Dedifferentiated amniotic fluid mesenchymal stem cell (primary cell): ENCODE data around the gene SLC35F3.

Experiments
- DNase-seq: peaks from one replicate; pipeline ENCODE4 v3.0.0-alpha.2; 2016; ENCODE audit errors: extremely low spot score

SLC35F3 gene

DNA sequence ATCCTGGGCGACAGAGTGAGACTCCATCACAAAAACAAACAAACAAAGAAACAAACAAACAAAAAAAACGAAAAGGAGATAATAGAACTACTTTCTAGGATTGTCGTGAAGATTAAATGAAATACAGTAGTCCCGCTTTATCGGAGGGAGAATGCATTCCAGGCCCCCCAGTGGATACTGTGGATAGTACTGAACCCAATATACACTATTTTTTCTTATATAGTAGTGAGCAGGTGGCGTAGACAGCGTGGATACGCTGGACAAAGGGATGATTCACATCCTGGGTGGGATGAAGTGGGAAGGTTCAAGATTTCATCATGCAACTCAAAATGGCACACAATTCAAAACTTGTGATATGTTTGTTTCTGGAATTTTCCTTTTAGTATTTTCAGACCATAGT is 8.0 kb downstream of the SLC35F3 start:
- no peak for DNase-seq

DNA sequence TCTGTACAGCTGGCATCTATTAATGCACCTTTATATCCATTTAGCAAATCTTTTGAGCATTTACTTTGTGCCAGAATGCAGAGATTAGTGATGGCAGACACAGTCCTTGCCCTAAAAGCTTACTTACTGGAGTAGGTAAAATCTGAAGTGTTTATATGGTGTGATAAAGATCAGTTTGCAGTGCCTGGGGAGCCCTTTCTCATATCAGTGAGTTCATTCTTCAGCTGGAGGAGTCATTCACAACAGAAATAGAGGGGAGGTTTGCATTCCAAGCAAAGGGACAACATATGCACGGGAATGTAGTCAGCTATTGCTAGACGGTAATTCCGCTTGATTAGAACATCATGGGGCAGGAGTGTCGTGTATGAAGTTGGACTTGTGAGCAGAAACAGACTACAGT is 8.4 kb downstream of the SLC35F3 start:
- no peak for DNase-seq

DNA sequence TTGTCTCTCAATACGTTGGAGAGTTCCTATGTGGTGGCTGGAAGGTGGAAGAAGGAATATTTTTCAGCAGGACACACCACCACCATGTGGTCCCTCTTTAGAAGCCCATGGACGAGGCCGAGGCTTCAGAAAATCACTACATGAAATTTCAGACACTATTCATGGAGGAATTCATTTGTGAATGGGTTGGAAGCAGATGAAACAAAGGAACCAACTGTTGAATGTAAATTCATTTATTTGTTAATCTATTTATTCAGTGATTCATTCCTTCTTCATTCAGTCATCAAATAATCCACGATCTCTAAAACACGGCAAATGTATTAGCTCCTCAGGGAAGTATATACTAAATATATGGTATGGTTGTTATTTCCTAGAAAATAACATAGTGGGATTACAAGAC is 12.2 kb downstream of the SLC35F3 start:
- no peak for DNase-seq

DNA sequence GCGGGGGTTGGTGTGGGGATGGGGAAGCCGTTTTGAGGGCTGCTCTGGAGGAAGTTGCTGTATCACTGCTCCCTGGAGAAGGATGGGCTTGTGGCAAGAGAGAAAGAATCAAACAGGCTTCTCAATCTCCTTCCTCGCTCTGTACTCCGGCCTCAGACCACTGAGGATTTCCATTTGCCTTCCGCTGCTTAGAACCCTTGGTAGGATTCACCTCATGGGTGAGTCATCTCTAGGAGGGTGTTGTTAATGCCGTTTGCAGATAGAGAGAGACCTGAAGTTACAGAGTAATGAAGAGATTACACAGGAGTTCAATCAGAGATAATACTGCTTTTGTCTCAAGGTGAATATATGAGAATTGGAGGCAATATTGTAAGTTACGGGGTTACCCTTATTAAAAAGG is 15.3 kb downstream of the SLC35F3 start:
- no peak for DNase-seq

DNA sequence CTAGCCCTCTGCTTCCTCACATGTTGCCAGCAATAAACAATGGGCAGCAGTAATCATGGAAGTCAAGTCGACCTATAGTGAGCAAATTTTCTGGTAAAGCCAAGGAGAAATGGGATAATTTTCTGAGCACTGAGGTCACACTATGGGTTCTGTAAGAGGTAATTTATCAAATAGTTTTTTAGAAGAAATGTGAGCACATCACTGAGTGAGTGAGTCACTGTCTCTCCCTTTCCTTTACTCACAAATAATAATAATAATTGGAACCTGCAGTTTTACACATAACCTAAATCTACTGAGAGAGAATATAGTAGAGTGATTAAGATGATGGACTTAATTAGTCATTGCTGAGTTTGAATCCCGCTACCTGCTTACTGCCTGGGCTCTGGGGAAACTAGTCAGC is 23.6 kb downstream of the SLC35F3 start:
- DNase-seq: no peak

DNA sequence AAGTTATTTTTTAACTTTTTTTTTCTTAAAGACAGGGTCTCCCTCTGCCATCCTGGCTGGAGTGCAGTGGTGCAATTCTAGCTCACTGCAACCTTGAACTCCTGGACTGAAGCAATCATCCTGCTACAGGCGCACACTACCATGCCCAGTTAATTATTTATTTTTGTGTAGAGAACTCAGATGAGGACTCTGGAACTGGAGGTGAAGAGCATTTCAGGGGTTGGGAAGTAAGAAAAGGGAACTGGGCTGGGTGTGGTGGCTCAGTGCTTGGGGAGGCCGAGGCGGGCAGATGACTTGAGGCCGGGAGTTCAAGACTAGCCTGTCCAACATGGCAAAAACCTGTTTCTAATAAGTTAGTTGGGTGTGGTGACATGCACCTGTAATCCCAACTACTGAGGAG is 28.9 kb downstream of the SLC35F3 start:
- no peak for DNase-seq

DNA sequence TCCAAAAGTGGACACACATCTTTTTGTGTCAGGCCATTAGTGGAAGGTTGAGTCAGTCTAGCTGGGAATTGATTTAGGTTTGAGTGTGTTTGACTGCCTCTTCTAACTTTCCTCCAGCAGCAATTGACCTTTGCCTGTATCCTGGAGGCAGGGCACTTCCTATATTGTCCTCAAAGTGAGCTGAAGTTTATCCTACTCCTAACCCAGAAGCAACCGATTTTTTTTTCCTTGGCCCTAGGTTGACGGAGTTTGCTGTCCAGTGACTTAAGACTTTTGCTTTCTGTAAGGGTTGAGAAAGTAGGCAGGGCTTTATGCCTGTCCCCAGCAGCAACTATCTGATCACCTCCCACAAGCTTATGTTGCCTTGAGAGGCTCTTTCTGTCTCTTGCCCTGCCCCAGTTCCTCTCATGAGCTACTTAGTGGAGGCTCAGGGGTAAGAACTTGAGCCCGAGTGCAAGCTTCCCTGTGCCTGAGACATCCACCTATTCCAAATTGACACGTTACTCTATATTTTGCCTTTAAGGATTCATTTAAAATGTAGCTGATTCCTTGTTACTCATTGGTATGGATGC is 30.9 kb downstream of the SLC35F3 start:
- no peak for DNase-seq

DNA sequence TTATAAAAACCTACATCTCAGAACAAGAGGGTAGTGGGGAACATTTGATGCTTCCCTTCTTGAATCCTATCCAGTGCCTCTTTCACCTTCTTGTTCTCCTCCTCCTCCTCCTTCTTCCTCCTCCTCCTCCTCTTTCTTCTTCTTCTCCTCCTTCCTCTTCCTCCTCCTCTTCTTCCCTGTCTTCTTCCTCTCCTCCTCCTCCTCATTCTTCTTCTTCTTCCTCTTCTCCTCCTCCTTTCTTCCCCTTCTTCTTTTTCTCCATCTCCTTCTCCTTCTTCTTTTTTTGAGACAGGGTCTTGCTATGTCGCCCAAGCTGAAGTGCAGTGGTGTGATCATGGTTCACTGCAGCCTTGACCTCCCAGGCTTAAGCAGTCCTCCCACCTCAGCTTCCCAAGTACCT is 31.9 kb downstream of the SLC35F3 start:
- DNase-seq: no peak

DNA sequence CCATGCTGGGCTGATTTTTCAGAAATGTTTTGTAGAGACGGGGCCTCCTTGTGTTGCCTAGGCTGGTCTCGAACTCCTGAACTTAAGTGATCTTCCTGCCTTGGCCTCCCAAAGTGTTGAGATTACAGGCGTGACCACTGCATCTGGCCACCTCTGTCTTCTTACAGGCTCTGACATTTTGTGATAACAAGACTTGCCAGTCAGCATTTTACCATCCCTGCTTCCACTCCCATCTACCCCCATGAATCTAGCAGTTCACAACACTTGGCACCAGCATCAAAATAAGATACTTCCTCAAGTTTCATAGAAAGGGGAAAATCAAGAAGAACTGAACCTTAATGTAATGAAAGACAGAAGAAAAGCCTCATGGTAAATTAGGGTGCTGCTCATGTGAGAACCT is 32.4 kb downstream of the SLC35F3 start:
- no peak for DNase-seq

DNA sequence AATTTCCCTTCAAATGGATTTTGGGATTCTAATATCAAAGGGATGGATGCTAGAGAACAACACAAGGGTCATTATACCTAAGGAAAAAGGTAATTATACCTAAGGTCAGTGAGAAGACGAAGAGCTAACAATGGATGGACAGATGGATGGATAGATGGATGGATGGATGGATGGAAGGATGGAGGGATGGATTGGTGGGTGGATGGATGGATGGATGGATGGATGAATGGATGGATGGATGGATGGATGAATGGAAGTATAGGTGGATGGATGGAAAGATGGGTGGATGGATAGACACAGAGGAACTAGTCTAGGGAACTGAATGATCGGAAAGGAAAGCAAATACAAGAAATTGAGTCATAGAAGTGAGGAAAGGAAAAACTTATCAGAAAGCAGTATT is 34.0 kb downstream of the SLC35F3 start:
- no peak for DNase-seq

DNA sequence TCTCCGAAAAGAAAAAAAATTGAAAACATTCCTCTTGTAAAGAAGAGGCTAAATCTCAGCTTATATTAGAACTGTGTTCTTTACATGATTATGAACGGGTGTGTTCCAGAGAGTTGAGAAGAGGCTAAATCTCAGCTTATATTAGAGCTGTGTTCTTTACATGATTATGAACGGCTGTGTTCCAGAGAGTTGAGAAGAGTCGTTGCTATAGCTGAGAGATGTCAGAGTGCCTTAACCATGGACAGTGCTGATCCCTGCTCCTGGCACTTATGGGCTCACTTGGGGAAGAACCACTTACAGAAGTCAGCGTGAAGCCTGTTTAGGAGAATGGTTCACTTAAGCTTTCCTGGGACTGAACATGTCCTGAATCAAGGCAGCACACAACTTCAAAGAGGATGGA is 35.0 kb downstream of the SLC35F3 start:
- DNase-seq: no peak

DNA sequence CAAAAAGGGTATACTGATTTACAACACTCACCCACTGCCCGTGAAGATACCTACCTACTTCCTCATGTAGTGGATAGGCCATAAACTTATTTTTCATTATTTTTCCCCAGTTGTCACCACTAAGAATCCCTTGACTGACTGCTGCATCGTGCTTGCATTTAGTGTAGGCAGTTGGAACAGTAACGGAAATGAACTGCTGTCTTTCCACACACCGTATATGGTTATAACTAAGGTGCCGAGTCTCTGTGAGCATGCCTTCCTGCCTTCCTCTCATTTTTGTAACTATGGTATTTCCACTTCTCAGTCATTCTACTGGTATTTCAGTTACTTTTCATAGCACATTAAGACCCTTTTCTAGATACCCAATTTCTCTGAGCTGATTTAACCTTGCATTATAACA is 36.4 kb downstream of the SLC35F3 start:
- no peak for DNase-seq

DNA sequence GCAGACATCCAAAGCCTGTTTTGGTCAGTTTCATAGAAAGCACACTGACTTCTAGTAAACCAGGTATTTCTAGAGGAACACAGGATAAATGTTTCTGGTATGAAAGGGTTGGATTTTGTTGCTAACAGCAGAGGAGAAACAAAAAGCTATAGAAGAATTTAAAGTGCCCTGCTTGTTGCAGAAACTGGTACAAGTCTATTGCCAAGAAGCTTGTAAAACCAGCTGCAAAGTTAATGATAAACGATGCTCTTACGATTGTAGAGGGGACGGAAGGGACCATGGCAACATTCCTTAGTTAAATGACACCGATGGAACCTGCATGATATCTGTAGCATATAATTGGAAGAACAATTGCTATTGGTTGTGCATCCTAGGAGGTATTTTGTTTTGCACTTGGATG is 40.1 kb downstream of the SLC35F3 start:
- no peak for DNase-seq

DNA sequence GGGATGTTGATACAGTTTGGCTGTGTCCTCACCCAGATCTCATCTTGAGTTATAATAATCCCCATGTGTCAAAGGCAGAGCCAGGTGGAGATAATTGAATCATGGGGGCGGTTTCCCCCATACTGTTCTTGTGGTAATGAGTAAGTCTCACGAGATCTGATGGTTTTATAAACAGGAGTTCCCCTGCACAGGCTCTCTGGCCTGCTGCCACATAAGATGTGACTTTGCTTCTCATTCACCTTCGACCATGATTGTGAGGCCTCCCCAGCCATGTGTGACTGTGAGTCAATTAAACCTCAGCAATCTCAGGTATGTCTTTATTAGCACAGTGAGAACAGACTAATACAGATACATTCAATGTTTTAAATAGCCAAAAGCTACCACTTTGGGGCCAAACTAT is 41.1 kb downstream of the SLC35F3 start:
- DNase-seq: no peak

DNA sequence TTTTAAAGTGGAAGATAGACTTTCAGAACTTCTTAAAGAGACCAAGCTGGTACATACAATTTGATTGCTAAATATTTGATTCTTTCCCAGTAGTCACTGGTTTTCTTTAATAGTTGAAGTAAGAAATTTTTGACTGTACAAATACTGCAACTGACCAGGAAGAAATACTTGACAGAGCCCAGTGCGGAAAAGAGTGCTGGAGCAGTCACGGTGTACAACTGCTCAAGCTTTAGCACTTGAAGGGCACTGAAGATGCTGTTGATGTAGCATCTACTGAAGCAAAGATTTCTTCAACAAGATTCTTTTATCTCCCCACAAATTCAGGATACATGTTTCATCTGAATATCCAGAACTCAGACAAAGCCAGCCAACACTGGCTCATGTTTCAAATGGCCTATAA is 41.5 kb downstream of the SLC35F3 start:
- no peak for DNase-seq

DNA sequence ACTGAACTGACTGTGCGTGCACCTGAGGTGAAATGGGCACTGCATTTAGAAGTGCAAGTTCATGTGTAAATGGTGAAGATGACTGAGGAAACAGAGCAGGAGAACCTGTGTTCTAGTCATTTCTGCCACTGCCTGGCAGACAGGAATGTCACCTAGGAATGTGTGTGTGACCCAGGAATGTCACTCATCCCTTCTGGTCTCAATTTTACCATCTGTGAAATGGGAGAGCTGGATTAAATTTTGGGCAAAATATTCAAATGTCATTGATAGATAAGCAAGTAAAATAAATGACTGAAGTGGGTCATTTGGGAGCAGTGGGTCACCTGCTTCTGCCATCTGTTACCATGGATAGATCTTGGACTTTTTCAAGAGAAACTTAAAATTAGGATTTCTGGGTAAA is 42.2 kb downstream of the SLC35F3 start:
- no peak for DNase-seq

DNA sequence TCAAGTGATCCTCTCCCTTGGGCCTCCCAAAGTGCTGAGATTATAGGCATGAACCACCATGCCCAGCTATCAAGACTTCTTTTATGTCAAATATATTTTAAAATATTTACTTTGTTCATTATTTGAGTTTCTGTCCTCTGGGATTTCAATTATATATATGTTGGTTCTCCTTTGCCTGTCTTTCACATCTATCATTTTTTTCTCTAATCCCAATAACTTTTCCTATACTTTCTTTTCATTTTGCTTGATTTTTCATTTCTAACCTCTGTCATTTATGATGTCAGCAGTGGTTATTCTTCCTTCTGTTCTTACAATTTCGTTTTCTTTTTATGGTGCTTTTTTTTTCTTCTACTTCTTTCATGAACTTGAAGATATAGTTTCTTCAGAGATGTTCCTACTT is 47.3 kb downstream of the SLC35F3 start:
- no peak for DNase-seq

DNA sequence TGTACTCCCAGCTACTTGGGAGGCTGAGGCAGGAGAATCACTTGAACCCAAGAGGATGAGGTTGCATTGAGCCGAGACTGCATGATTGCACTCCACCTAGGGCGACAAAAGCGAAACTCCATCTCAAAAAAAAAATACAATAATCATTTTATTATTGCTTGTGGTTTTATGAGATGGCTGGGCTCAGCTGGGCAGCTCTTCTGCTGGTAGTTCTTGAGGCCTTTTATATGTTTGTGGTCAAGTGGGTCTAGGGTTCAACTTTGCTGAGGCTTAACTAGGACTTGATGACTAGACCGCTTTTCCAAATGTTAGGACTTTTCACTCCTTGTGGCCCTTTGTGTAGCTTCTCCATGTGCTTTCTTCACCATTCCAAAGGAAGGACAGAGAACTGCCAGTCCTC is 53.2 kb downstream of the SLC35F3 start:
- DNase-seq: no peak

DNA sequence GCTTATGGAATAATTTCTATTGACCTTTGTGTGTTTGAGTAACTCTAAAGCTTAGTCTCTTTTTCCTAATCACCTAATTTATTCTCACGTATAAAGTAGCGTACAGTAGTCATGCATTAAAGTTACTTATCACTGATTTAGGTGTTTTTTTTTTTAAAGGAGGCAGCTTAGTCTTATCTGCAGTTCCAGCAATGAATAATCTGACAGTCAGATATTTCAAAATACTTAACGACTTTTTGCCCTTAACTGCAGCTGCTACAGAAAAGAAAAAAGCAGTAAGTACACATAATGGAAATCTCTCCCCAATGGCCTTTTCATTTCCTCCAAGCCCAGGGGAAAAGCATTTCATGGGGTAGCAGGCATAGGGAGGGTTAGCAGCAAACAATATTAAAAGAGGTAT is 54.6 kb downstream of the SLC35F3 start:
- DNase-seq: no peak

DNA sequence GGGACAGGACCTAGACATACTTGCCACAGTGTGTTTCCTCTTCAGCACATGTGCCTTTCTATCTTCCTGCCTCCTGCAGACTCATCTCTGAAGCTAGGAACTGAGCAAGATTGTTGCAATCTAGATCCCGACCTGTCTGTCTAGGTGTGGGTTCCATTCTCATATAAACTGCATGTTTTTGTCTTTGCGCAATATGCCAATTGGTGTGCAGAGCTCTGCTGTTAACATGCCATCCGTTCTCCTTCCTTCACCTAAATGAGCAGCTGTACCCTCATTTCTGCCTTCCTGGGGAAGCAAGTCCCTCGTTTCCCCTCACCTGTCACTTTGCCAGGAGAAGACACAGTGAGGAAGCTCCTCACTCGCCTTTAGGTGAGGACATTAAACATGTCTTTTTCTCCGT is 55.5 kb downstream of the SLC35F3 start:
- no peak for DNase-seq

DNA sequence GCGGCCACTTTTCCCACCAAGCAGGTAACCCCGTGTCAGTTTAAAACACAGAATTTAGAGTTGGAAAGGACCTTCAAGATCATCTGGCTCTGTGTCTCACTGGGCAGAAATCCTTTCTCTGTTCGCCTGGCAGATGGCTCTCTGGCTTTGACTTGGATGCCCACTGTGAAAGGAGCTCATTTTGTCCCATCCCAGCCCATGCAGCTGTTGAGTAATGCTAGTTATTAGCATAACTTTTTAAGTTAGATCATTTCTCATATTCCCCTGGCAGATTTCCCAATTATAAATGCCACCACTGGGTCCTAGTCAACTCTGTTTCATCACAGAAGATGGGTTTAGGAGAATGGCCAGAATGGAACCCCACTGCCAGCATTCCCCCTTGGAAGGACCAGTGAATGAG is 55.9 kb downstream of the SLC35F3 start:
- DNase-seq: no peak

DNA sequence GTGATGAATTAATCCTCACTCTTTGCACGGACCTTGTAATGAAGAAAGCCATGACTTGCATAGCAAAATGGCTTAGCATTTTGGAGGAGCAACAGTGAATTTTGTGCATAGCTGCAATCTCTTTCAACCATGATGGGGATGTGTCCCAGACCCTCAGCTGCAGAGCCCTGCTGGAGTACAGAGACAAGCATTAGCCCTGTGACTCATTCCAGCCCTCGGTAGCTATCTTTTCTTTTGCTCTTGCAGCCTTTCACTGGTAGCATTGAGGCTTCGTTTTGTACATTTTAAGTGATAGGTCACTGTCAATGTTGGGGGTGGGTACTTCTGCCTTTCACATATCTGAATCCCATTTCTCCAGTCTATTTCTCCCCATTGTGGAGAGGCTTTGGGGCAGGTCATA is 58.4 kb downstream of the SLC35F3 start:
- DNase-seq: no peak

DNA sequence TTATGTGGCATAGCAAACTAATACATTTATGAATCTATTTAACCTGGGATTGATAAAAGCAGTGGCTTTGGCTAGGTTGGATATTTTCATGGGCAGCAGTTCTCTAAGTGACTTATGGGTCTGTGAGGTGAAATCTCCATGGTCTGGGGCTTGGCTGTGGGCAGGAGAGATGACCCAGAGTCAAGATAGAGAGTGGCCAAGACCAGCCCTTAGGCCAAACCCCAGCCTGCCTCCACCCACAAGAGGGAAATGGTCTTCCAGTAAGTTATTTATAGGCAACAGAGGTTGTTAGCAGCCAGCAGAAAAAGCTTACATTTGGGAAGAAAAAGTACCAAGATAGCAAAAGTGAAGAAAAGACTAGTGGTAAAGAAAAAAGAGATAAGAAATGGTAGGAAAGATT is 61.4 kb downstream of the SLC35F3 start:
- no peak for DNase-seq

DNA sequence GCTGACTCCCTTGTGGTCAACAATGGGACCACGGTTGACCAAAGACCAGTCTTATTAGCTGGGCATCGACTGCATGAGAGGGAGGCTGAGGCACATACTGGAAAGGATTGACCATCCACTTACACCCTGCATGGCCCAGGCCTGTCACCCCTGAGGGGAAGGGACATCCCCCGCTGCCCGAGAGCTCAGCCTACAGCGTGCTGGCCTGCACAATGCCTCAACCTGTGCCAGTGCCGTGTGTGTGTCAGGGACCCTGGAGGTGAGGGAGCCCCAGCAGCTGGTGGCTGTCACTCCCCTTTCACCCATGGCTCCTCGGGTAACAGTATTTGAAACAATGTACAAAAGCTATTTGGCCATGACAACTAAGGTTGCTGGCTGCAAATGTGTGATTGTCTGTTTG is 67.3 kb downstream of the SLC35F3 start:
- DNase-seq: no peak

DNA sequence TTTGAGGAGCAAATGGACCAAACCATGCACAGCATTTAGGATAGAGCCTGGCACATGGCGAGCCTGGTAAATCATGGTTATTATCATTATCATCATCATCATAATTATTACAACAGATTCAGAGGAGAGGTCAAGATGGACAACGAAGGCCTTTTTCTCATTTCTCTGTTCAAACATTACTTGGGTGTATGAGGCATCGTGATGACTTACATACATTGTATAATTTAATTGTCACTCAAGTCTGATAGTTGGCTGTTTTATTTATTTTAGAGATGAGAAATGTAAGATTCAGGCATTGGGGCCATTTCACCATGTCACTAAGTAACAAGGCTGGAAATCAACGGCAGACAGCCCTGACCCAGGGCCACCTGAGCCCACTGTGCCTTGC is 68.1 kb downstream of the SLC35F3 start:
- no peak for DNase-seq
